MM.1S (cell line): ENCODE measurements around the gene GZF1.

Source experiments
- EZH2 ChIP-seq: fragments of 300-600 bp; sonication (generic); optimal IDR thresholded peaks from 2 replicates; pipeline ENCODE3; 2017; ENCODE audit warnings: low read depth, mild to moderate bottlenecking, antibody characterized with exemption, low read length, mixed read lengths
- EZH2phosphoT487 ChIP-seq: fragments of 300-600 bp; sonication (generic); IDR thresholded peaks from 2 replicates; pipeline ENCODE4 v1.6.1; 2018; ENCODE audit warnings: antibody characterized with exemption, low read length
- TF ChIP-seq, protein P1 (sequence below): fragments of 300-600 bp; sonication (generic); IDR thresholded peaks from 2 replicates; pipeline ENCODE4 v1.5.1; 2016; ENCODE audit warnings: antibody characterized with exemption, low read length, mixed read lengths

GRCh38 chr20:23317081-23317480 is 44.9 kb upstream of the GZF1 start:
- no peak for TF ChIP-seq EZH2
- TF ChIP-seq, protein P1, sequence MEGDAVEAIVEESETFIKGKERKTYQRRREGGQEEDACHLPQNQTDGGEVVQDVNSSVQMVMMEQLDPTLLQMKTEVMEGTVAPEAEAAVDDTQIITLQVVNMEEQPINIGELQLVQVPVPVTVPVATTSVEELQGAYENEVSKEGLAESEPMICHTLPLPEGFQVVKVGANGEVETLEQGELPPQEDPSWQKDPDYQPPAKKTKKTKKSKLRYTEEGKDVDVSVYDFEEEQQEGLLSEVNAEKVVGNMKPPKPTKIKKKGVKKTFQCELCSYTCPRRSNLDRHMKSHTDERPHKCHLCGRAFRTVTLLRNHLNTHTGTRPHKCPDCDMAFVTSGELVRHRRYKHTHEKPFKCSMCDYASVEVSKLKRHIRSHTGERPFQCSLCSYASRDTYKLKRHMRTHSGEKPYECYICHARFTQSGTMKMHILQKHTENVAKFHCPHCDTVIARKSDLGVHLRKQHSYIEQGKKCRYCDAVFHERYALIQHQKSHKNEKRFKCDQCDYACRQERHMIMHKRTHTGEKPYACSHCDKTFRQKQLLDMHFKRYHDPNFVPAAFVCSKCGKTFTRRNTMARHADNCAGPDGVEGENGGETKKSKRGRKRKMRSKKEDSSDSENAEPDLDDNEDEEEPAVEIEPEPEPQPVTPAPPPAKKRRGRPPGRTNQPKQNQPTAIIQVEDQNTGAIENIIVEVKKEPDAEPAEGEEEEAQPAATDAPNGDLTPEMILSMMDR = no peak
- no peak for TF ChIP-seq EZH2phosphoT487
